Activated CD4-positive, CD25-positive, alpha-beta regulatory T cell treated with anti-CD3 and anti-CD28 coated beads, Interleukin-2, amount 50 U/mL, for 24 hours (primary cell): ENCODE measurements around the gene JMY.
"Not testable (repeated sequence)": the region's sequence is repeated elsewhere in the genome, so short reads cannot be mapped to it uniquely, and the experiment has no call there.

Experiments
- ATAC-seq, 2 donors: fragments of 150-1000 bp; cut with Tn5 transposase; one replicate each; pipeline ENCODE4 v1.10.0; 2021; ENCODE audit warnings: mild to moderate bottlenecking in 1 of 2, moderate library complexity in 1 of 2

JMY gene

GRCh38 chr5:79237740-79238560 lies 2.0 kb downstream of the JMY start:
- ATAC-seq: no peak

DNA sequence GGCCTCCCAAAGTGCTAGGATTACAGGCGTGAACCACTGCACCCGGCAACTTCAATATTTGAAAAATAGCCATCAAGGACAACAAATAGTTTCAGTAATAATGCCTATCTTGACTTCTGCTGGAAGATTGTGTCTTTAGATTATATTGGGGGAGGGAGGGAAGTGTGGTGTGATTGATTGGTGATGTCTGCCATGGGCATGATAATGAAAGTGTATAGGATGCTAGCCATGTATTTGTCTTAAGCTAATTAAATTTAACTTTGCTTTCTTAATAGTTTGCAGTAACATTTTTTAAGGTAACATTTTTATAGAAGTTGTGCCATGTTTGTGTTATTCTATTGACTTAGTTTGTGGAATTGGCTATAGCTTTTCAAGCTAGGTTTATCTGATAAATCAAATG lies 4.6 kb downstream of the JMY start:
- ATAC-seq: no peak

GRCh38 chr5:79241535-79241979 lies 5.6 kb downstream of the JMY start:
- no peak for ATAC-seq

- ATAC-seq: no peak
Observed at GRCh38 chr5:79242242-79243039, 6.5 kb downstream of the JMY start.

- ATAC-seq: no peak
Observed at GRCh38 chr5:79243224-79243623, 7.3 kb downstream of the JMY start.

- not testable (repeated sequence) for ATAC-seq
Observed at GRCh38 chr5:79254067-79254466, 18.1 kb downstream of the JMY start.

GRCh38 chr5:79255786-79256557 lies 20.0 kb downstream of the JMY start:
- peak; percentile 48 to 49 for ATAC-seq

GRCh38 chr5:79256563-79256962 lies 20.6 kb downstream of the JMY start:
- no peak for ATAC-seq

DNA sequence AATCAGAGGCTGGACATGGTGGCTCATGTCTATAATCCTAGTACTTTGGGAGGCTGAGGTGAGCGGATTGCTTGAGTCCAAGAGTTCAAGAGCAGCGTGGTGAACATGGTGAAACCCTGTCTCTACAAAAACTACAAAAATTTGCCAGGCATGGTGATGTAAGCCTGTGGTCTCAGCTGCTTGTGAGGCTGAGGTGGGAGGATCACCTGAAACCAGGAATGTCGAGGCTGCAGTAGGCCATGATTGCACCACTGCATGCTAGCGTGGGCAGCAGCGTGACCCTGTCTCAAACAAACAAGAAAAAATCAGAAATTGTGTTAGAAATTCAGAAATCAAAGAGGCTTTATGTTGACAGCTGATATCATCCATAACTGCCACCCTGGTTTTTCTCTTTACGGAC lies 21.4 kb downstream of the JMY start:
- ATAC-seq: no peak

DNA sequence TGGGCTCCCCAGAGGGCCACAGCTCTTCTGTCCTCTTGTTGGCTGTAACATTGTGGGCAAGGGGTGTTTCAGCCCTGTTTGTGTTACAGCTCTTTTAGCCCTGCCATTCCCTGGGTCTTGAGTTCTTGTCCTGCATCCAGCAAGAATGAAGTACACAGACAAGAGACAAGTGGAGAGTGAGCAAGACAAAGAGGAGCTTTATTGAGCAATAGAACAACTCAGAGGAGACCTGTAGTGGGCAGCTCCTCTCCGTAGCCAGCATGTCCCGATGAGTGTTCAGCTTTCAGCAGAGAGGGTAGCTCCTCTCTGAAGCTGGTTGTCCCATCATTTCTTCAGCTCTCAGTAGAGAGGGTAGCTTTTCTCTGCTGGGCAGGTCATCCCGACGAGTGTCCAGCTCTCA lies 22.9 kb downstream of the JMY start:
- ATAC-seq: no peak

- no peak for ATAC-seq
Observed at GRCh38 chr5:79259383-79259782, 23.5 kb downstream of the JMY start.

DNA sequence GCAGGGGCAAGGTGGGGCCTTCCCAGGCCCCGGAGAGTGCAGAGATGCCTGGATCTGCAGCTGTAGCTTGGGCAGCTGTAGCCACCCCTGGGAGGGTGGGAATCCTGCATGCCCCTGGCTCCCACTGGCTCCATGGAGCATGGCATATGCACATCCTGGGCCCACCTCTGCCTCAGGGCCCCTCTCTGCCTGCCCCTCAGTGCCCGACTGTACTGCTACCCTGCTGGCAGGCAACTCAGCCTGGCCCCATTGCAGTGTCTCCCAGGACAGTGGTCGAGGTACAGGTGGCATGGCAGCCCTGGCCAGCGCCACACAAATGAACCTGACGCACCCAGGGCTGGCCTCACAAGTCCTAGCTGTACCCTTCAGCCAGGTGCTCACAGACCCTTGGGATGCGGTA lies 23.9 kb downstream of the JMY start:
- ATAC-seq: no peak

GRCh38 chr5:79261897-79262296 lies 26.0 kb downstream of the JMY start:
- no peak for ATAC-seq

DNA sequence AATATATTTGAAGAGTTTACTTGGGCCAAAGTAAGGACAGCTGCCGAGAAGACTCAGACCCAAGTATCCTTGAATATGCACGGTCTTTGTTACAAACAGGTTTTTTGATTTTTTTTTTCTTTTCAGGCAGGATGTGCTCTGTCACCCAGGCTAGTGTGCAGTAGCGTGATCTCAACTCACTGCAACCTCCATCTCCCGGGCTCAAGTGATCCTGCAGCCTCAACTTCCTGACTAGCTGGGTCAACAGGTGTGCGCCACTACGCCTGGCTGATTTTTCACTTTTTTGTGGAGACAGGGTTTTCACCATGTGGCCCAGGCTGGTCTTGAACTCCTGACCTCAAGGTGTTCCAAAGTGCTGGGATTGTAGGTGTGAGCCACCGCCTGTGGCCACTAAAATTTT lies 27.4 kb downstream of the JMY start:
- ATAC-seq: no peak

- ATAC-seq: no peak
Observed at GRCh38 chr5:79267180-79267579, 31.2 kb downstream of the JMY start.

DNA sequence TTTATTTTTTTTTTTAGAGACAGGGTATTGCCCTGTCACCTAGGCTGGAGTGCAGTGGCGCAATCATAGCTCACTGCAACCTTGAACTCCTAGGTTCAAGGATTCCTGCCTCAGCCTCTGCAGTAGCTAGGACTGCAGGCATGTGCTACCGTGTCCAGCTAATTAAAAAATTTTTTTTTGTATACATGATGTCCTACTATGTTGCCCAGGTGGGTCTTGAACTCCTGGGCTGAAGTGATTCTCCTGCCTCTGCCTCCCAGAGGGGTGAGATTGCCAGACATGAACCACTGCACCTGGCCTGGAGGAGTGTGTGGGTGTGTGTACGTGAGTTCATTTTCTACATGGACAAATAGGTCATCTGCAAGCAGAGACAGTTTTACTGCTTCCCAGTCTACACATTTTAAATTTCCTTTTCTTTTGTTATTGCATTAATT lies 33.8 kb downstream of the JMY start:
- no peak for ATAC-seq

DNA sequence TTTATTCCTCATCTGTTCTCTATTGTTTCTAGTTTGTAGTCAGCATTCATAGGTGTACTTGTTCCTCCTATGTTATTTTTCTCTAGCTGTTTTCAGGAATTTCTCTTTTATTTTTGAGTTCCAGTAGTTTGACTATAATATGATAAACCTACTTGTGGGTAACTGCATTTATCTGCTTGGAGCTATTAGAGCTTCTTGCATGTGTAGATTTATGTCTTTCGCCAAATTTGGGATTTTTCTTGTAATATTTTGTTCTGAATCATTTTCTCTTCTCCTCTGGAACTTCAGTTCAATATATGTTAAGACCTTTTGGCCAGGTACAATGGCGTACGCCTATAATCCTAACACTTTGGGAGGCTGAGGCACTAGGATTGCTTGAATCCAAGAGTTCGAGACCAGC lies 37.4 kb downstream of the JMY start:
- no peak for ATAC-seq

DNA sequence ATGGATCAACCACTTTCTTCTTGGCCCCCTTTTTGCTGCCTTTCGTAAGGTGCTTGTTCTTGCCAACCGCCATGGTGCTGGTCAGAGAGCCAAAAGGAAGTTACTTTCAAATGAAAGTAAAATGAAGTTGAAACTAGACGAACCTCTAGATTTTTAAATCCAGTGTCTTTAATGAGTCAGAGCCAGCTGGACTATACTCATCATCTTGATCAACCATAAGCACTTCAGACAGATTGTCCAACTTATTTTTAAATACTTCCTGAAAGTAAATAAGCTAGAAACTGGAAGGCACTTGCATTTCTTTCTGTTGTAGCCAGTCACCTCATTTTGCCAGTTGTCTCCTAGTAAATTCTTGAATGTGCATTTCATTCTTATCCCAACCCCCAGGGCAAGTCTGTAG lies 48.9 kb downstream of the JMY start:
- no peak for ATAC-seq

GRCh38 chr5:79285285-79285684 lies 49.4 kb downstream of the JMY start:
- ATAC-seq: no peak

DNA sequence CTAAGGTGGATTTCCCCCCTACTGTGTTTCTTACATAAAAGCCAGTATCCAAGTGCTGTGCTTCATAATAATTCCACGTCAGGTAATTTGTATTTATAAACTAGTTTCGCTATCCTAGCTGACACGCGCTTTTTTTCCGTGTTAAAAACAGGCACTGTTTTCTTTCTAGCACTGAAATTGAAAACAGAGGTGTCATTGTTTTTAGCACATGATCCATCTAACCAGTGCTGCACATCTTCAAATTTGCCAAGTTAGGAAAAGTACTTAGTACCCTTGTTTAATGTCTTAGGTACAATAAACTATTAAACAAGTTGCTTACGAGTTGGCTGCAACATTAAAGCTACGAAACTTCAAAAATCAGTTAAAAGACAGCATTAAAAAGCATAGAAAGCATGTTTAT lies 49.9 kb downstream of the JMY start:
- no peak for ATAC-seq

GRCh38 chr5:79287380-79287779 lies 51.4 kb downstream of the JMY start:
- ATAC-seq: no peak

DNA sequence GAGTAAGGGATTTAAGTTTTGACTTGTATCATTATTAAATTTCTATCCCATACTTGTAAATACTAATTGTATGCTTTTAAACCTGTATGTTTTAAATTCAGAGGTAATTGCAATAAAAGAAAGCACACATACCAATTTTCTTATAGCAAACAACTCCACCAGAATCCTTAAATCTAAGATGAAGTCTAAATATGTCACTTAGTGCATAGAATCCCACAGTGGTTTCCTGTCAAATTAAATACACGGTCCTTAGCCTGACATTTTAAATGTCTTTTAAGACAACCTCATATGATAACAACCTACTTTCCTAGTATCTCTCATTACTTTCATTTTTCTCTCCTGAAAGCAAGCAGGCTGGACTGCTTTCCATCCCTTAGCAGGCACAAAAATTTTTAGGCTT lies 52.0 kb downstream of the JMY start:
- ATAC-seq: no peak

- ATAC-seq: no peak
Observed at GRCh38 chr5:79295029-79295428, 59.1 kb downstream of the JMY start.
